Measurements from ENCODE around the gene KMT5C.

DNA sequence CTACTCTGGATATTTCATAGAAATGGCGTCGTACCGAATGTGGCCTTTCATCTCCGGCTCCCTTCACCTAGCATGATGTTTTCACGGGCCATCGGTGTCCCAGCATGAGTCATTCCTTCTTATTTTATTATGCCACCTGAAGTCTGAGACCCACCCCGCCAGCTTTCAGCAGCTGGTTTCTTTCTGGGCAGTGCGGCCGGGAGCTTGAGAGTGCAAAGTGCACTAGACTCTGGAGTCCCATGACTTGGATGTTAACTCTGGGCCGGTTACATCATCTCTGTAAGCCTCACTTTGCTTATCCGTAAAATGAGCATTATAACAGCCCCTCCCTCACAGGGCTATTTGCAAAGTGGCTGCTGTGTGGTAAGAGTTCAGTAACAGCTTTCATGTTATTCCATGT lies 5.8 kb upstream of the KMT5C start:
- TF ChIP-seq, protein P1, sequence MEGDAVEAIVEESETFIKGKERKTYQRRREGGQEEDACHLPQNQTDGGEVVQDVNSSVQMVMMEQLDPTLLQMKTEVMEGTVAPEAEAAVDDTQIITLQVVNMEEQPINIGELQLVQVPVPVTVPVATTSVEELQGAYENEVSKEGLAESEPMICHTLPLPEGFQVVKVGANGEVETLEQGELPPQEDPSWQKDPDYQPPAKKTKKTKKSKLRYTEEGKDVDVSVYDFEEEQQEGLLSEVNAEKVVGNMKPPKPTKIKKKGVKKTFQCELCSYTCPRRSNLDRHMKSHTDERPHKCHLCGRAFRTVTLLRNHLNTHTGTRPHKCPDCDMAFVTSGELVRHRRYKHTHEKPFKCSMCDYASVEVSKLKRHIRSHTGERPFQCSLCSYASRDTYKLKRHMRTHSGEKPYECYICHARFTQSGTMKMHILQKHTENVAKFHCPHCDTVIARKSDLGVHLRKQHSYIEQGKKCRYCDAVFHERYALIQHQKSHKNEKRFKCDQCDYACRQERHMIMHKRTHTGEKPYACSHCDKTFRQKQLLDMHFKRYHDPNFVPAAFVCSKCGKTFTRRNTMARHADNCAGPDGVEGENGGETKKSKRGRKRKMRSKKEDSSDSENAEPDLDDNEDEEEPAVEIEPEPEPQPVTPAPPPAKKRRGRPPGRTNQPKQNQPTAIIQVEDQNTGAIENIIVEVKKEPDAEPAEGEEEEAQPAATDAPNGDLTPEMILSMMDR (IDR thresholded peaks at IDR 0.05): no peak
- TF ChIP-seq POLR2A (IDR thresholded peaks at IDR 0.05): no peak
